Neural progenitor cell (in vitro differentiated cells): ENCODE results near the gene IQCE.

ENCODE experiments used
- EZH2 ChIP-seq: fragments of 200-600 bp; sonication (generic); IDR thresholded peaks from 2 replicates; pipeline ENCODE4 v1.6.1; 2017; ENCODE audit warnings: antibody characterized with exemption, mild to moderate bottlenecking, moderate library complexity
- TF ChIP-seq, protein P1 (sequence below): fragments of 200-600 bp; sonication (generic); IDR thresholded peaks from 2 replicates; pipeline ENCODE4 v1.5.1; 2017; ENCODE audit warnings: antibody characterized with exemption, mild to moderate bottlenecking

DNA sequence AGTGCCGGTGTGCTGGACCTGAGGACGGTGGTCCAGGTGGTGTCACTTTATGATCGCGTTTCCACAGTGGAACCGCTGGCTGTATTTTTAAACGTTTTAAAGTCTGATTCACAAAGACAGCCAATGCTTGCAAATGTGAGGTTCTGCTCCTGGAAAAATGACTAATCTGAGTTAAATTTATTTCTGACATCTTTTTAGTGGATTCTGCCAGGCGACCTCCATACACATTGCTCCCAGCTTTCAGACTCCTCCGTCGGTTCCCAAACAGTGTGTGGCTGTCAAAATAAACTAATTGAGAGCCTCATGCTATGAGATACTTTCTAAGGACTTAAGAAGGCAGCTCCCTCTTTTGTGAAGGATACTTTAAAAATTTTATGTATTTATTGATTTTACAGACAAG is 60.3 kb downstream of the IQCE start:
- TF ChIP-seq, protein P1, sequence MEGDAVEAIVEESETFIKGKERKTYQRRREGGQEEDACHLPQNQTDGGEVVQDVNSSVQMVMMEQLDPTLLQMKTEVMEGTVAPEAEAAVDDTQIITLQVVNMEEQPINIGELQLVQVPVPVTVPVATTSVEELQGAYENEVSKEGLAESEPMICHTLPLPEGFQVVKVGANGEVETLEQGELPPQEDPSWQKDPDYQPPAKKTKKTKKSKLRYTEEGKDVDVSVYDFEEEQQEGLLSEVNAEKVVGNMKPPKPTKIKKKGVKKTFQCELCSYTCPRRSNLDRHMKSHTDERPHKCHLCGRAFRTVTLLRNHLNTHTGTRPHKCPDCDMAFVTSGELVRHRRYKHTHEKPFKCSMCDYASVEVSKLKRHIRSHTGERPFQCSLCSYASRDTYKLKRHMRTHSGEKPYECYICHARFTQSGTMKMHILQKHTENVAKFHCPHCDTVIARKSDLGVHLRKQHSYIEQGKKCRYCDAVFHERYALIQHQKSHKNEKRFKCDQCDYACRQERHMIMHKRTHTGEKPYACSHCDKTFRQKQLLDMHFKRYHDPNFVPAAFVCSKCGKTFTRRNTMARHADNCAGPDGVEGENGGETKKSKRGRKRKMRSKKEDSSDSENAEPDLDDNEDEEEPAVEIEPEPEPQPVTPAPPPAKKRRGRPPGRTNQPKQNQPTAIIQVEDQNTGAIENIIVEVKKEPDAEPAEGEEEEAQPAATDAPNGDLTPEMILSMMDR: no peak
- no peak for TF ChIP-seq EZH2
